GM12891 (cell line): Measurements from ENCODE around the gene BLMH.

Experiments used
- POLR2A ChIP-seq: IDR thresholded peaks from 2 replicates; pipeline ENCODE4 v1.6.1; 2011; ENCODE audit warnings: low read depth, low read length, control low read depth
- POLR2AphosphoS5 ChIP-seq: IDR thresholded peaks from 2 replicates; pipeline ENCODE4 v1.6.1; 2011; ENCODE audit warnings: low read depth, low read length, control low read depth
- SPI1 ChIP-seq: IDR thresholded peaks from 2 replicates; pipeline ENCODE4 v1.6.1; 2011; ENCODE audit warnings: low read depth, low read length, control low read depth
- TAF1 ChIP-seq: IDR thresholded peaks from 2 replicates; pipeline ENCODE4 v1.6.1; 2011; ENCODE audit warnings: low read depth, low read length, control low read depth

DNA sequence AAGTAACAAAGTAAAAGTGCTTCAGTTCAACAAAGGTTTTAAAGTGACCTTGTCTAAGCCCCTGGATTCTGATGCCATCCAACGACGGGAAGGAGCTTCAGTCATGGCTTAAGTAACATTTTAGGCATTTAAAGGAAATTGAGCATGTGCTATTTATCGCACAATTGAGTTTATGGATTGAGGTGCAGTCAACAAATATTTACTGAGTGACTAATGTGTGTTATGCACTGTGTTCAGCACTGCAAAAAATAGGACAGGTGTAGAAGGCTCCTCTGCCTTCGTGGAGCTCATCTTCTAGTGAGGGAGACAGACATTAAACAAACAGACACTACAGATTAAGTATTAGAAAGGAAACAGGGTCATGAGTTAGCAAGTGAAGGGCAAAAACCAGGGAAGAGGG is 29.6 kb upstream of the BLMH start:
- no peak for TF ChIP-seq POLR2A
- TF ChIP-seq POLR2AphosphoS5 = no peak
- no peak for TF ChIP-seq TAF1
- TF ChIP-seq SPI1 = no peak
